HEK293 (cell line): ENCODE measurements around the gene FSTL3.

Source experiments
- ELK4 ChIP-seq: IDR thresholded peaks from 2 replicates; pipeline ENCODE4 v1.6.1; 2011; ENCODE audit warnings: mild to moderate bottlenecking, low read depth, low read length, borderline replicate concordance
- GLIS1 ChIP-seq: fragments of 450-650 bp; formaldehyde crosslinking; IDR thresholded peaks from 2 replicates; pipeline ENCODE4 v1.5.1; 2016; ENCODE audit warnings: missing biosample characterization, missing genetic modification characterization
- IKZF3 ChIP-seq: fragments of 450-650 bp; IDR thresholded peaks from 2 replicates; pipeline ENCODE4 v1.5.0; 2018; ENCODE audit warnings: missing biosample characterization, mild to moderate bottlenecking, missing genetic modification characterization, moderate library complexity
- OVOL3 ChIP-seq: fragments of 450-650 bp; formaldehyde crosslinking; IDR thresholded peaks from 2 replicates; pipeline ENCODE4 v1.5.1; 2016; ENCODE audit warnings: missing biosample characterization, missing genetic modification characterization
- SALL2 ChIP-seq: fragments of 450-650 bp; formaldehyde crosslinking; IDR thresholded peaks from 2 replicates; pipeline ENCODE4 v1.5.0; 2017; ENCODE audit warnings: missing biosample characterization, mild to moderate bottlenecking, missing genetic modification characterization, borderline replicate concordance
- SP3 ChIP-seq: fragments of 450-650 bp; formaldehyde crosslinking; IDR thresholded peaks from 2 replicates; pipeline ENCODE4 v1.5.1; 2016; ENCODE audit warnings: missing biosample characterization, missing genetic modification characterization
- ZBTB11 ChIP-seq: fragments of 450-650 bp; formaldehyde crosslinking; conservative IDR thresholded peaks from 2 replicates; pipeline ENCODE4 v1.5.1; 2016; ENCODE audit warnings: low read depth, missing biosample characterization, missing genetic modification characterization
- ZBTB6 ChIP-seq: fragments of 450-650 bp; formaldehyde crosslinking; IDR thresholded peaks from 2 replicates; pipeline ENCODE4 v1.5.1; 2017; ENCODE audit warnings: missing biosample characterization, missing genetic modification characterization
- ZNF133 ChIP-seq: fragments of 450-650 bp; formaldehyde crosslinking; IDR thresholded peaks from 2 replicates; pipeline ENCODE4 v1.5.1; 2016; ENCODE audit warnings: missing biosample characterization, missing genetic modification characterization
- ZNF184 ChIP-seq: fragments of 450-650 bp; IDR thresholded peaks from 2 replicates; pipeline ENCODE4 v1.5.1; 2018; ENCODE audit warnings: missing biosample characterization, mild to moderate bottlenecking, missing genetic modification characterization
- ZNF202 ChIP-seq: fragments of 450-650 bp; formaldehyde crosslinking; IDR thresholded peaks from 2 replicates; pipeline ENCODE4 v1.5.1; 2016; ENCODE audit warnings: missing biosample characterization, missing genetic modification characterization, borderline replicate concordance
- ZNF211 ChIP-seq: fragments of 450-650 bp; formaldehyde crosslinking; IDR thresholded peaks from 2 replicates; pipeline ENCODE4 v1.5.1; 2016; ENCODE audit warnings: low read depth, missing biosample characterization, missing genetic modification characterization
- ZNF248 ChIP-seq: fragments of 450-650 bp; formaldehyde crosslinking; IDR thresholded peaks from 2 replicates; pipeline ENCODE4 v1.5.1; 2017; ENCODE audit warnings: missing biosample characterization, missing genetic modification characterization
- ZNF416 ChIP-seq: fragments of 450-650 bp; formaldehyde crosslinking; IDR thresholded peaks from 2 replicates; pipeline ENCODE4 v1.5.1; 2016; ENCODE audit warnings: missing biosample characterization, missing genetic modification characterization
- ZNF48 ChIP-seq: fragments of 450-650 bp; formaldehyde crosslinking; IDR thresholded peaks from 2 replicates; pipeline ENCODE4 v1.5.1; 2016; ENCODE audit warnings: missing biosample characterization, missing genetic modification characterization
- ZNF558 ChIP-seq: fragments of 450-650 bp; formaldehyde crosslinking; IDR thresholded peaks from 2 replicates; pipeline ENCODE4 v1.5.1; 2016; ENCODE audit warnings: missing biosample characterization, missing genetic modification characterization
- ZNF580 ChIP-seq: fragments of 450-650 bp; formaldehyde crosslinking; IDR thresholded peaks from 2 replicates; pipeline ENCODE4 v1.5.1; 2016; ENCODE audit warnings: missing biosample characterization, missing genetic modification characterization
- ZNF621 ChIP-seq: fragments of 450-650 bp; formaldehyde crosslinking; IDR thresholded peaks from 2 replicates; pipeline ENCODE4 v1.5.1; 2017; ENCODE audit warnings: missing biosample characterization, missing genetic modification characterization
- ZNF639 ChIP-seq: fragments of 450-650 bp; formaldehyde crosslinking; IDR thresholded peaks from 2 replicates; pipeline ENCODE4 v1.5.1; 2016; ENCODE audit warnings: missing biosample characterization, missing genetic modification characterization
- ZNF654 ChIP-seq: fragments of 450-650 bp; formaldehyde crosslinking; IDR thresholded peaks from 2 replicates; pipeline ENCODE4 v1.5.1; 2016; ENCODE audit warnings: low read depth, missing biosample characterization, missing genetic modification characterization
- ZNF777 ChIP-seq: fragments of 450-650 bp; formaldehyde crosslinking; IDR thresholded peaks from 2 replicates; pipeline ENCODE4 v1.5.1; 2017; ENCODE audit warnings: missing biosample characterization, missing genetic modification characterization, borderline replicate concordance
- ZNF791 ChIP-seq: fragments of 450-650 bp; formaldehyde crosslinking; IDR thresholded peaks from 2 replicates; pipeline ENCODE4 v1.5.1; 2016; ENCODE audit warnings: missing biosample characterization, missing genetic modification characterization
- TF ChIP-seq, protein P1 (sequence below): fragments of 450-650 bp; formaldehyde crosslinking; IDR thresholded peaks from 2 replicates; pipeline ENCODE4 v1.5.1; 2016; ENCODE audit warnings: missing biosample characterization, missing genetic modification characterization
- TF ChIP-seq, protein P2 (sequence below): fragments of 450-650 bp; formaldehyde crosslinking; IDR thresholded peaks from 2 replicates; pipeline ENCODE4; 2016; ENCODE audit warnings: missing biosample characterization, missing genetic modification characterization
- TF ChIP-seq, protein P3 (sequence below): fragments of 450-650 bp; formaldehyde crosslinking; IDR thresholded peaks from 2 replicates; pipeline ENCODE4 v1.5.1; 2016; ENCODE audit warnings: missing biosample characterization, missing genetic modification characterization

The FSTL3 gene

DNA sequence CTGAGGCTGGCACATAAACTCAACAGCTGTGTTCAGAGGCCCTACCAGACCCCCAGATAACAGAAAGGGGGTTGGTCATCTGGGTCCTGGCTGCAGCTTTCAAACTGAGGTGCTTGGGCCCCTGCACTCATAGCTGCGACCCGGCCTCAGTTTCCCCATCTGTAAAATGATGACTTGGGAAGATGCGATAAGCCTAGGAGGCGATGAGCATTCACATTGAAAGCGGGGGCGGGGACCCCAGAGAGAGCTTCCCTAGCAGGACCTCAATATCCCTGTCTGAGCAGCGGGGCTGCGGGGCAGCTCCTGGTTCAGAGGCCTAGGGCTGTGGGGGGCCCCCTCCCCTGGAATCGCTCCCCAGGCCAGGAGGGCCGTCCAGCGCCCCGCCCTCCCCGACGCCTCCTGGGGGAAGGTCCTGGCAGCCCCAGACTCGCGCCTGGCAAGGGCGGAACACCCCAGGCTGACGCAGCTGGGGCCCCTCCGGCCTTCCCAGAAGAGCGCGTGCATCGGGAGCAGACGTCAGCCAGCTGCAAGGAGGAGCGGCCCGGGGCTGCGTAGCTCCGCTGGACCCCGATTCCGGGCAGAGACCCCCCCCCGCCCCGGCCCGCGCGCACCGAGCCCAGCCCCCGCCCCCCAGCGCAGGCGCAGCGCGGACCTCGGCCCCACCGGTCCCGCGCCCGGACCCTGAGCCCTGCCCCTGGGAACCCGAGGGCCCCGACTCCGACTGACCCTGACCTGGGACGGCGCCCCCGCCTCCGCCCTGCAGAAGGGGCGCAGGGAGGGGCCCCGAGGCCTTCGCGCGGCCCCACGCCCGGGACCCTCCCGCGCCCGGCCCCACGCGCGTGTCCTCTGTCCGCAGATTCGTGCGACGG is 3.5 kb downstream of the FSTL3 start (continued):
- no peak for TF ChIP-seq ZBTB11 (tag by site-specific recombination)
- TF ChIP-seq, protein P1, sequence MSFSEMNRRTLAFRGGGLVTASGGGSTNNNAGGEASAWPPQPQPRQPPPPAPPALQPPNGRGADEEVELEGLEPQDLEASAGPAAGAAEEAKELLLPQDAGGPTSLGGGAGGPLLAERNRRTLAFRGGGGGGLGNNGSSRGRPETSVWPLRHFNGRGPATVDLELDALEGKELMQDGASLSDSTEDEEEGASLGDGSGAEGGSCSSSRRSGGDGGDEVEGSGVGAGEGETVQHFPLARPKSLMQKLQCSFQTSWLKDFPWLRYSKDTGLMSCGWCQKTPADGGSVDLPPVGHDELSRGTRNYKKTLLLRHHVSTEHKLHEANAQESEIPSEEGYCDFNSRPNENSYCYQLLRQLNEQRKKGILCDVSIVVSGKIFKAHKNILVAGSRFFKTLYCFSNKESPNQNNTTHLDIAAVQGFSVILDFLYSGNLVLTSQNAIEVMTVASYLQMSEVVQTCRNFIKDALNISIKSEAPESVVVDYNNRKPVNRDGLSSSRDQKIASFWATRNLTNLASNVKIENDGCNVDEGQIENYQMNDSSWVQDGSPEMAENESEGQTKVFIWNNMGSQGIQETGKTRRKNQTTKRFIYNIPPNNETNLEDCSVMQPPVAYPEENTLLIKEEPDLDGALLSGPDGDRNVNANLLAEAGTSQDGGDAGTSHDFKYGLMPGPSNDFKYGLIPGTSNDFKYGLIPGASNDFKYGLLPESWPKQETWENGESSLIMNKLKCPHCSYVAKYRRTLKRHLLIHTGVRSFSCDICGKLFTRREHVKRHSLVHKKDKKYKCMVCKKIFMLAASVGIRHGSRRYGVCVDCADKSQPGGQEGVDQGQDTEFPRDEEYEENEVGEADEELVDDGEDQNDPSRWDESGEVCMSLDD (tag by site-specific recombination) = peak; percentile 55; the same call in 1 of the 2 replicates
- TF ChIP-seq, protein P2, sequence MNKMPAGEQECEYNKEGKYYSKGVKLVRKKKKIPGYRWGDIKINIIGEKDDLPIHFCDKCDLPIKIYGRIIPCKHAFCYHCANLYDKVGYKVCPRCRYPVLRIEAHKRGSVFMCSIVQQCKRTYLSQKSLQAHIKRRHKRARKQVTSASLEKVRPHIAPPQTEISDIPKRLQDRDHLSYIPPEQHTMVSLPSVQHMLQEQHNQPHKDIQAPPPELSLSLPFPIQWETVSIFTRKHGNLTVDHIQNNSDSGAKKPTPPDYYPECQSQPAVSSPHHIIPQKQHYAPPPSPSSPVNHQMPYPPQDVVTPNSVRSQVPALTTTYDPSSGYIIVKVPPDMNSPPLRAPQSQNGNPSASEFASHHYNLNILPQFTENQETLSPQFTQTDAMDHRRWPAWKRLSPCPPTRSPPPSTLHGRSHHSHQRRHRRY (tag by site-specific recombination) = no peak
- no peak for TF ChIP-seq ZNF580 (tag by site-specific recombination)
- TF ChIP-seq ZNF184 (tag by site-specific recombination) = no peak
- TF ChIP-seq ZNF621 (tag by site-specific recombination) = no peak
- no peak for TF ChIP-seq ZNF777
- TF ChIP-seq ZNF202 = no peak
- TF ChIP-seq GLIS1 (tag by site-specific recombination) = peak; percentile 95
- no peak for TF ChIP-seq ZNF791 (tag by site-specific recombination)
- TF ChIP-seq ZNF654 (tag by site-specific recombination) = no peak
- no peak for TF ChIP-seq ZNF133 (tag by site-specific recombination)
- TF ChIP-seq ZNF248 (tag by site-specific recombination) = no peak
- TF ChIP-seq, protein P3, sequence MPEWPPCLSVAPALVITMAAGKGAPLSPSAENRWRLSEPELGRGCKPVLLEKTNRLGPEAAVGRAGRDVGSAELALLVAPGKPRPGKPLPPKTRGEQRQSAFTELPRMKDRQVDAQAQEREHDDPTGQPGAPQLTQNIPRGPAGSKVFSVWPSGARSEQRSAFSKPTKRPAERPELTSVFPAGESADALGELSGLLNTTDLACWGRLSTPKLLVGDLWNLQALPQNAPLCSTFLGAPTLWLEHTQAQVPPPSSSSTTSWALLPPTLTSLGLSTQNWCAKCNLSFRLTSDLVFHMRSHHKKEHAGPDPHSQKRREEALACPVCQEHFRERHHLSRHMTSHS (tag by site-specific recombination) = no peak
- TF ChIP-seq ZNF211 (tag by site-specific recombination) = no peak
- no peak for TF ChIP-seq ZBTB6 (tag by site-specific recombination)
- no peak for TF ChIP-seq OVOL3 (tag by site-specific recombination)
- TF ChIP-seq IKZF3 = no peak
- no peak for TF ChIP-seq ELK4
- no peak for TF ChIP-seq SALL2 (tag by site-specific recombination)
- TF ChIP-seq ZNF639 (tag by site-specific recombination) = no peak
- peak; percentile 55 for TF ChIP-seq SP3 (tag by site-specific recombination)
- TF ChIP-seq ZNF48 (tag by site-specific recombination) = no peak
- TF ChIP-seq ZNF558 (tag by site-specific recombination) = no peak
- no peak for TF ChIP-seq ZNF416 (tag by site-specific recombination)
